Ovary (tissue), 3 donors: ENCODE measurements around the gene GSG1L.

Experiments
- CTCF ChIP-seq, 3 donors: fragments of 450-650 bp in 2 of 3; fragments of 200-600 bp in 1 of 3; IDR thresholded peaks; one replicate each; pipeline versions ENCODE4 v1.5.1 to v1.8.0; 2016 to 2022; ENCODE audit warnings: antibody characterized with exemption in 3 of 3, mild to moderate bottlenecking in 1 of 3
- EP300 ChIP-seq: sonication (generic); formaldehyde crosslinking; IDR thresholded peaks from one replicate; pipeline ENCODE4 v1.6.1; 2017; ENCODE audit warnings: antibody characterized with exemption
- POLR2A ChIP-seq: fragments of 450-650 bp; IDR thresholded peaks from one replicate; pipeline ENCODE4 v1.6.1; 2017; ENCODE audit warnings: antibody characterized with exemption, mild to moderate bottlenecking, moderate library complexity
- donor health status: DM: no; HTN: no; CAD: no.

GRCh38 chr16:27764869-27765675 is 298.4 kb downstream of the GSG1L start:
- TF ChIP-seq CTCF (IDR thresholded peaks at IDR 0.05) (no peak), POLR2A (no peak), EP300 (no peak)
